Type B pancreatic cell (in vitro differentiated cells): ENCODE measurements around the gene DUSP22. TPM values are rescaled to one million over a fixed set of nuclear protein-coding genes. Genes with fewer than 3 reads are reported as not detected.
"Not testable (repeated sequence)": the region's sequence is repeated elsewhere in the genome, so short reads cannot be mapped to it uniquely, and the experiment has no call there.

Experiments
- DNase-seq: peaks from one replicate; pipeline ENCODE4 v3.0.0; 2021; ENCODE audit warnings: mixed read lengths; ENCODE audit not compliant: unreplicated experiment; ENCODE audit errors: extremely low spot score
- H3K27ac Mint-ChIP-seq: 2 replicates; pipeline ENCODE4 v1.8.0; 2021; ENCODE audit warnings: mild to moderate bottlenecking, mixed read lengths
- H3K27me3 Mint-ChIP-seq: 2 replicates; pipeline ENCODE4 v1.8.0; 2021; ENCODE audit warnings: mixed read lengths
- H3K36me3 Mint-ChIP-seq: 2 replicates; pipeline ENCODE4 v1.8.0; 2021; ENCODE audit warnings: mixed read lengths
- H3K4me1 Mint-ChIP-seq: one replicate; pipeline ENCODE4 v1.8.0; 2021; ENCODE audit warnings: mixed read lengths; ENCODE audit not compliant: unreplicated experiment
- H3K4me3 Mint-ChIP-seq: 2 replicates; pipeline ENCODE4 v1.8.0; 2021; ENCODE audit warnings: mild to moderate bottlenecking, mixed read lengths
- H3K9me3 Mint-ChIP-seq: 2 replicates; pipeline ENCODE4 v1.8.0; 2021; ENCODE audit warnings: mixed read lengths
- long read RNA-seq: library from polyadenylated mRNA; unstranded; transcript quantifications from one replicate; pipeline ENCODE4 v2.0.0, GENCODE V29; 2020
- total RNA-seq: library from RNA; stranded (reverse); gene quantifications from 2 replicates; pipeline ENCODE4 v1.2.1, GENCODE V29; 2021; ENCODE audit warnings: low replicate concordance
- TF ChIP-seq, protein P1 (sequence below): fragments of 200-600 bp; sonication (generic); conservative IDR thresholded peaks from 2 replicates; pipeline ENCODE4 v1.5.0; 2021; ENCODE audit warnings: antibody characterized with exemption, mild to moderate bottlenecking

Gene DUSP22, protein sequence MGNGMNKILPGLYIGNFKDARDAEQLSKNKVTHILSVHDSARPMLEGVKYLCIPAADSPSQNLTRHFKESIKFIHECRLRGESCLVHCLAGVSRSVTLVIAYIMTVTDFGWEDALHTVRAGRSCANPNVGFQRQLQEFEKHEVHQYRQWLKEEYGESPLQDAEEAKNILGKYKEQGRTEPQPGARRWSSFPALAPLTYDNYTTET
- 20.2 and 25.0 TPM in 2 replicates for total RNA-seq
- long read RNA-seq, transcript DUSP22-201 (8 exons, 1,485 nt): major isoform, 10 of 23 reads
- long read RNA-seq, partial matches to known transcripts: 0 of 23 reads
- long read RNA-seq, other reads (novel, unspliced or antisense): 5 of 23 reads

DNA sequence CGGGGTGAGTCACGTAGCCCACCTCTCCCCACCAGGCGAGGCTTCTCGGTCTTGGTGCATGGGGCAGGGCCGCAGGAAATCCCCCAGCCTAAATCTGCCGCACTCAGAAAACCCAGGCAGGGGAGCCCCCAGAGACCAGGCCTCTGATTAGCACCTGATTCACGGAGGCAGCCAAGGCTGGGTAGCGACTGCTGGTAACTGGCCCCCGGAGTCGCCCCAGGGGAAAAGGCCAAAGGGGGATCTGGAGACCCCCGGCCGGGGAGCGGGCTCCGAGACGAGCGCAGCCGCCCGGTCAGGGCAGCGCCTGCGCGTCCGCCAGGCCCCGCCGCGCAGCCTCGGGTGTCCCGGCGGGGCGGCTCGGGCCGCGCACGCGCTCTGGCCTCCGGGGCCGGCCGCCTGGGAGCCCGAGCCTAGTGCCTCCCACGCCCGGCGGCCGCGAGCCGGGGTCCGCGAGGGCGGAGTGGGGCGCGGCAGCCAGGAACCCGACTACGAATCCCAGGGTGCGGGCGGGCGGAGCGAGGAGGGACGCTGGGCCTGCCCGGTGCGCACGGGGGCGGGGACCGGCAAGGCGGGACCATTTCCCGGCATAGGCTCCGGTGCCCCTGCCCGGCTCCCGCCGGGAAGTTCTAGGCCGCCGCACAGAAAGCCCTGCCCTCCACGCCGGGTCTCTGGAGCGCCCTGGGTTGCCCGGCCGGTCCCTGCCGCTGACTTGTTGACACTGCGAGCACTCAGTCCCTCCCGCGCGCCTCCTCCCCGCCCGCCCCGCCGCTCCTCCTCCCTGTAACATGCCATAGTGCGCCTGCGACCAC lies at the start of gene DUSP22:
Gene DUSP22 (plus strand): TSS at position 791 of the 809 bp plus-strand sequence. CDS start 53 bp downstream, outside the sequence.
- no peaks in the 10 kb centered on the region for H3K36me3 Mint-ChIP-seq
- peaks cover 8% of the 10 kb centered on the region for H3K27me3 Mint-ChIP-seq
- H3K27ac Mint-ChIP-seq: peak within 1 kb of the TSS; percentile 94
- TF ChIP-seq, protein P1, sequence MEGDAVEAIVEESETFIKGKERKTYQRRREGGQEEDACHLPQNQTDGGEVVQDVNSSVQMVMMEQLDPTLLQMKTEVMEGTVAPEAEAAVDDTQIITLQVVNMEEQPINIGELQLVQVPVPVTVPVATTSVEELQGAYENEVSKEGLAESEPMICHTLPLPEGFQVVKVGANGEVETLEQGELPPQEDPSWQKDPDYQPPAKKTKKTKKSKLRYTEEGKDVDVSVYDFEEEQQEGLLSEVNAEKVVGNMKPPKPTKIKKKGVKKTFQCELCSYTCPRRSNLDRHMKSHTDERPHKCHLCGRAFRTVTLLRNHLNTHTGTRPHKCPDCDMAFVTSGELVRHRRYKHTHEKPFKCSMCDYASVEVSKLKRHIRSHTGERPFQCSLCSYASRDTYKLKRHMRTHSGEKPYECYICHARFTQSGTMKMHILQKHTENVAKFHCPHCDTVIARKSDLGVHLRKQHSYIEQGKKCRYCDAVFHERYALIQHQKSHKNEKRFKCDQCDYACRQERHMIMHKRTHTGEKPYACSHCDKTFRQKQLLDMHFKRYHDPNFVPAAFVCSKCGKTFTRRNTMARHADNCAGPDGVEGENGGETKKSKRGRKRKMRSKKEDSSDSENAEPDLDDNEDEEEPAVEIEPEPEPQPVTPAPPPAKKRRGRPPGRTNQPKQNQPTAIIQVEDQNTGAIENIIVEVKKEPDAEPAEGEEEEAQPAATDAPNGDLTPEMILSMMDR: no peak
- peak; percentile 89 for DNase-seq
- peaks cover 9% of the 10 kb centered on the region for H3K4me1 Mint-ChIP-seq
- no peaks in the 10 kb centered on the region for H3K9me3 Mint-ChIP-seq
- peak within 1 kb of the TSS; percentile 97 for H3K4me3 Mint-ChIP-seq

DNA sequence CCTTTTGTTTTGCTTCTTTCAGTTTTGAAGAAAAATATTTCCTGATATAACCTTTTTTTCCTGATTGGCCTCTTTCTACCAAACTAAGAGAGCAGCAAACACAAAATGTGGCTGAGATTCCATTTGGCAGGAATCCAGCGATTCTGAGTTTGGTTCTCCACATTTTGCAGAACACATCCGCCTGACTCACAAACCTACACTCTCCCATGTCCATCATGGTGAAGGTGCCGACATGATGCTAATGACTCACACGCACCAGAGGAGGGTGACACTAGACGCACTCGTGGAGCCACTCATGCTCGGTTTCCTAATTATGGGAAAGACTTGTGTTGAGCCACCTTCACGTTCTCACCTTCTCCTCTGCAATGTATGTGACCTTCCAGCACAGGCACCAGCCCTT lies 45.9 kb upstream of the DUSP22 start:
- TF ChIP-seq, protein P1: no peak

DNA sequence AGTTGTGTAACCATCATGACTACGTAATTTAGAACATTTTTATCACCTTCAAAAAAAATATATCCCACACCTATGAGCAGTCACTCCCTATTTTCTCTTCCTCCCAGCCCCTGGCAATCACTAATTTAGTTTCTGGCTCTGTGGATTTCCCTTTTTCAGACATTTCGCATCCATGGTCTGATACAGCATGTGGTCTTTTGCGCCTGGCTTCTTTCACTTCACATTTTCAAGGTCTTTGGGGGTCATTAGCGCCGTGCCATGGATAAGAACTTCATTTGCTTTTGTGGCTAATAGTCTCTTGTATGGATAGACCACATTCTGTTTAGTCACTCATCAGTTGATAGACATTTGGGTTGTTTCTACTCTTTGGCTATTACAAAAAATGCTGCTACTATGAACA lies 44.9 kb upstream of the DUSP22 start:
- Mint-ChIP-seq H3K4me1 (no peaks in the 10 kb centered on the region), H3K27ac (no peak overlapping the region), H3K9me3 (no peaks in the 10 kb centered on the region), H3K27me3 (peaks cover 16% of the 10 kb centered on the region), H3K4me3 (no peak overlapping the region), H3K36me3 (no peaks in the 10 kb centered on the region)
- no peak for DNase-seq
- TF ChIP-seq, protein P1: no peak

More for the DNA sequence above, 45.9 kb upstream of the DUSP22 start:
- Mint-ChIP-seq H3K27me3 (peaks cover 16% of the 10 kb centered on the region), H3K9me3 (no peaks in the 10 kb centered on the region), H3K27ac (no peak overlapping the region), H3K4me1 (no peaks in the 10 kb centered on the region), H3K36me3 (no peaks in the 10 kb centered on the region), H3K4me3 (no peak overlapping the region)
- no peak for DNase-seq

DNA sequence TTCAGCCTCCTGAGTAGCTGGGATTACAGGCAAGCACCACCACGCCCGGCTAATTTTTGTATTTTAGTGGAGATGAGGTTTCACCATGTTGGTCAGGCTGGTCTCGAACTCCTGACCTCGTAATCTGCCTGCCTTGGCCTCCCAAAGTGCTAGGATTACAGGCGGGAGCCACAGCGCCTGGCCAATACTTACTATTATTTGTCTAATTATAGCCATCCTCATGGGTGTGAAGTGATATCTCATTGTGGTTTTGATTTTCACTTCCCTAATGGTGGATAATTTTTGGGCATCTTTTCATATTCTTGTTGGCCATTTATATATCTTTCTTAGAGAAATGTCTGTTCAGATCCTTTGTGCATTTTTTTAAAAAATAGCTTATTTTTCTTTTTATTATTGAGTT lies 44.2 kb upstream of the DUSP22 start:
- DNase-seq, H3K36me3 Mint-ChIP-seq, H3K9me3 Mint-ChIP-seq, H3K4me1 Mint-ChIP-seq, H3K27ac Mint-ChIP-seq, H3K4me3 Mint-ChIP-seq: not testable (repeated sequence)
- H3K27me3 Mint-ChIP-seq: peaks cover 20% of the 10 kb centered on the region

DNA sequence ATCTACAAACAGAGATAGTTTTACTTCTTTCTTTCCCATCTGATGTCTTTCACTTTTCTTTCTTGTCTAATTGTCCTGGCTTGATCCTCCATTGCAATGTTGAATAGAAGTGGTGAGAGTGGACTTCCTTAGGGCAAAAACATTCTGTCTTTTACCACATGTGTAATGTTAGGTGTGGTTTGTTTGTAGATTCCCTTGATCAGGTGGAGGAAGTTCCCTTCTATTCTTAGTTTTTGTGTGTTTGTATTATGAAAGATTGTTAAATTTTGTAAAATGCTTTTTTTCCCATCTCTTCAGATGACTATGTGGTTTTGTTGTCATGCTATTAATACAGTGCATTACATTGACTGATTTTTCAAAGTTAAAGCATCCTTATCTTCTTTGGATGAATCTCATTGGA lies 41.6 kb upstream of the DUSP22 start:
- Mint-ChIP-seq H3K36me3 (no peaks in the 10 kb centered on the region), H3K4me3 (no peak overlapping the region), H3K4me1 (no peaks in the 10 kb centered on the region), H3K9me3 (no peaks in the 10 kb centered on the region), H3K27ac (no peak overlapping the region), H3K27me3 (peaks cover 16% of the 10 kb centered on the region)
- TF ChIP-seq, protein P1: no peak
- no peak for DNase-seq

DNA sequence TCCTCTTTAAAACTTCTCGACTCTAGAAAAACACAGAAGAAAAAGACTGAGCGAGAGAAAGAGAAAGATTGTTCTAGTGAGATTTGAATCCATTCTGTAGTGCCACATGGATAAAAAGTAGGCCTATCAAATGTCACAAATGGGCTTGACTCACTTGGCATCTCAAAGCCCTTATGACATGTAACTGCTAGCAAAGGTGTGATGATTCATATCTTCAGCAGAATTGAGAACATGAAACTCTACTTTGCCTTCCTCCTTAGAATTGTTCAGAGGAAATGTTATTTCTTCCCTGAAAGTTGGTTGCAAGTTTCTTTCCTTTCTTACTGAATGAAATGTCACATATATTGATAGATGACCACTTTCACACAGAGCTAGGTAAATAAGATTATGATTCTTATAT lies 40.4 kb upstream of the DUSP22 start:
- TF ChIP-seq, protein P1: no peak
- Mint-ChIP-seq H3K9me3 (no peaks in the 10 kb centered on the region), H3K27me3 (peaks cover 13% of the 10 kb centered on the region), H3K27ac (no peak overlapping the region), H3K4me1 (no peaks in the 10 kb centered on the region), H3K4me3 (no peak overlapping the region), H3K36me3 (no peaks in the 10 kb centered on the region)
- no peak for DNase-seq
